Stimulated activated CD4-positive, alpha-beta T cell treated with anti-CD3 and anti-CD28 coated beads, Interleukin-15, amount 100 ng/mL, for 48 hours (primary cell): Measurements from ENCODE around the gene AMY1A.
"Not testable (repeated sequence)": the region's sequence is repeated elsewhere in the genome, so short reads cannot be mapped to it uniquely, and the experiment has no call there.

Experiments
- DNase-seq, 2 donors: peaks; one replicate each; pipeline ENCODE4 v3.0.0-alpha.2; 2020; ENCODE audit warnings: low read depth in 2 of 2

Gene AMY1A

DNA sequence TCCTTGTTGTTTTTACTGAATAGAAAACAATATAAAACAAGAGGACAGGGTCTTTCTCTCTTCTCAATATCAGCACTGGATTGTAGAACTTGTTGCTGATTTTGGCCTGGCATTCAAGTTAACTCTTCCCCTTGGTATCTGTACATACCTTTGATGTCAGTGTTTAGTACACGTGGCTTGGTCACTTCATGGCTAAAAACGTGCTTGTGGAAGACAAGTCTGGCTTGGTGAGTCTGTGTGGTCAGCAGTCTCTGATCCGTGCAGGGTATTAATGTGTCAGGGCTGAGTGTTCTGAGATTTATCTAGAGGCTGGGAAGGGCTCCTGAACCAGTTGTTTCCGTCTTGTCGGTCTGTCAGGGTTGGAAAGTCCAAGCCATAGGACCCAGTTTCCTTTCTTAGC lies at the start of gene AMY1A:
Gene AMY1A (plus strand): TSS at position 301 of the 400 bp plus-strand sequence. CDS start 571 bp downstream, outside the sequence.
- not testable (repeated sequence) for DNase-seq

DNA sequence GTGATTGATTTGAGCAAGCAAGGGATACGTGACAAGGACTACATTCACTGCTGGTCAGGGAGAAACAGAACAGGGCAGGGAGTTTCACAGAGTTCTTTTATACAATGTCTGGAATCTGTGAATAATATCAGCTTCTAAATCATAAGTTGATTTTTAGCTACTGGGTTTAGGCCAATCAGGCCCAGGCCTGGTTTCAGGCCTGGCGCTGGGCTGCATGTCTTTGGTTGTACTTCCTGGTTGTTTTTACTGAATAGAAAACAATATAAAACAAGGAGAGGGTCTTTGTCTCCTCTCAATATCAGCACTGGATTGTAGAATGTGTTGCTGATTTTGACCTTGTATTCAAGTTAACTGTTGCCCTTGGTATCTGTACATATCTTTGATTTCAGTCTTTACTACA lies 39.2 kb upstream of the AMY1A start:
- no peak for DNase-seq

DNA sequence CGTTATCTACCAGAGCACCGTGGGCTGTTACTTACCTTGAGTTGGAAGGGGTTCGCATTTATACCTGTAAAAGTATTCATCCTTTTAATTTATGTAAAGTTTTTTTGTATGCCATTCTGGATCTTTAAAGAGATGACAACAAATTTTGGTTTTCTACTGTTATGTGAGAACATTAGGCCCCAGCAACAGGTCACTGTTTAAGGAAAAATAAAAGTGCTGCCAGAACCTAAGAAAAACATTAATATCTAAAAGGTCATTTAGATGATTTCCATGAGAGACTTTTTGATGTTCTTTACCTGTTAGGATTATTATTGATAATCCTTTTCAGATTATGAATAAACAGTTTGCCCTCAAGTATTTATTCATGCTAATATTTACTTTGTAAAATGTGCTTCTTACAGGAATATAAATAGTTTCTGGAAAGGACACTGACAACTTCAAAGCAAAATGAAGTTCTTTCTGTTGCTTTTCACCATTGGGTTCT lies 38.5 kb upstream of the AMY1A start, which contains the start of gene AMY2A:
Gene AMY2A (plus strand): TSS at position 434 of the 484 bp plus-strand sequence. CDS start 14 bp downstream, at position 448.
- not testable (repeated sequence) for DNase-seq

DNA sequence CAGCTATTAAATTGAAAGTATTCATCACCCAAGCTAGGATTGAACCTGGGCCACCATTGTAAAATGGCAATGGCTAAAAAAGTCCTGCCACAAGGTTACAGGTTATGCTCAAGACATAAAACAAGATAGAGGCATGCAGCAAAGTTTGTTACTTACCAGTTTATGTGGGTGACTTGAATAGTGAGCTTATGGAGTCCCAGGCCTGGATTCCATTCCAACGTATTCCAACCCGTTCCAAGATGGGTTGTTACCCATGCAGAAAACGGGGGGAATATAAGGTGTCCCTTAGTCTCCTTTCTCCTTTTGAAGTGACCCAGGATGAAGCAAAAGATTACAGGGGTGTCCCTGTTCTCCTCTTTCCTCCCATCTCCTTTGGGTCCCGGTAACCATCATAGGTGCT lies 28.1 kb upstream of the AMY1A start:
- not testable (repeated sequence) for DNase-seq

DNA sequence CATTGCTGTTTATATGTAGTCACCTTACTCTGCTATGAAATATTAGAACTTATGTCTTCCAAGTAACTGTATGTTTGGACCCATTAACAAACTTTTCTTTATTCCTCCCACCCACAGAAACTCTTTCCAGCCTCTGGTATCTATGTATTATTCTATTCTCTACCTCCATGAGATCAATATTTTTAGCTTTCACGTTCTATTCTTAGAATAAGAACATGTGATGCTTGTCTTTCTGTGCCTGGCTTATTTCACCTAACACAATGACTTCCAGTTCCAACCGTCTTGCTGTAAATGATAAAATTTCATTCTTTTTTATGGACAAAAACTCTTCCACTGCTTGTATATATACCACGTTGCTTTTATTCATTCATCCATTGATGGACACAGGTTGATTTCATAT lies 14.4 kb upstream of the AMY1A start:
- not testable (repeated sequence) for DNase-seq

DNA sequence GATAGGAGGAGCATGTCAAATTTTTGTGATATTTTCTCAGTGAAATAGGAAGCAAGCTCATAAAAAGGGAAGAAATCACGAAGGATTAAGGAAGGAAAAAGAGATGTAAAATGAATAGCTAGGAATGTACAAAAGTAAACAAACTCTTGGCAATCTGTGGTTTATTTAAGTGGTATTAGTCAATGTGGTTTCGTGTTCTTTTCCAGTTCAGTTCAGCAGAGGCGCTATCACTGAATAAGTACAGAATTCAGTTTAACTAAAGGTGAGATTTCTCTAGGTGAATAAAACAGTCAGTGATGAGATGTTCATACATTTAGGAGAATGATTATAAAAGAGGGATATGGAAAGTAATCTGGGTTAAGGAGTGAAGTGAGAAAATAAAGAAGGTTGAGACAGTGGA lies 11.7 kb upstream of the AMY1A start:
- DNase-seq: not testable (repeated sequence)

DNA sequence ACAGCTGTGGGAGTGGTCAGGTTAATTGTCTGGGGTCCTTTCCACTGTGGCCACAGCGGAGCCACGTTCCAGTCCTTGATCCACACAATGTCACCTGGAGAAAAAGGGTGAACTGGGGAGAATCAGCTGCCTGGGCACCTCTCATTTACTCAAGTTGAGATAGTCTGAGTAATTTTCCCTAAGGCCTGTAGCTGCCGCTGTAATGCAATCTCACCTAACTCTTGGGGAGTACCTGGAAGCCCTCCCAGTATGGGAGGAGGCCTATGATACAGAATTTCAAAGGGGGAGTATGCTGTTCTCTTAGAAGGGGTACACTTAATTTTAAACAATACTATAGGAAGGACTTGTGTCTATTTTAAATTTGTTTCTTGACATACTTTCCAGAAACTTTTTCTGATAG lies 5.3 kb upstream of the AMY1A start:
- DNase-seq: not testable (repeated sequence)

DNA sequence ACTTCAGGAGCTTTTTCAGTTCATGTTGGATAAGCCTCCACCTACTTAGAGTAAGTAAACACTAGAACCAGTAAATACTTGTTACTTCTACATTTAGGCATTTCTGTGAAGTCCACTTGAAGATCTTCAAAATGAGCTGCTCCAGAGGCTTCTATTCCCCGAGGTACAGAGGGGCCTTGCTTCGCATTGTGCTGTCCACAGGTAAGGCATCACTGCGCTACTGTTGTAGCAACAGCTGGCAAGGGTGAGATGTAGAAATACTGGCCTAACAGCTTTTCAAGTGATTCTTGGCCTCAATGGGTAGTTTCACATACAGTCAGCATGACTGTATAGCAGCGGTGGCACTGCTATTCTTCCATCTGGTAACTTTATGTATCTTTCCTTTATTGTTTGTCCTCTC lies 4.7 kb upstream of the AMY1A start:
- DNase-seq: not testable (repeated sequence)

DNA sequence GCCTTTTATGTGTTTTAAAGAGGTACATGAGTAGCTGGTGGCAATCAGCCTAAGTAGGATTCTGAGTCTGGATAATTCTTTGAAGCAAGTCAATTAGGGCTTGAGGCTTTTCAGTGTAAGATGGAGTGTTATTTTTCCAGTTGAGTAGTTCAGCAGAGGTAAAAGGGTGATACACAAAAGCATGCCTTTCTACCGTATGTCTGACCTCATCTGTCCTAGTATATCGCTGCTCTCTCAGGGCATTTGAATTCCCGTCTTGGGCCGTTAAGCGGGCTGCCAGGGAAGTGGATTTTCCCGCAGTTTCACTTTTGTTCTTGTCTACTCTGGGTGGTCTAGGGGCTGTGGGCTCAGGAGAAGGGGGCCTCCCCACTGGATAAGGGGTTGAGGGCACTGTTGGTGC lies 1.4 kb upstream of the AMY1A start:
- not testable (repeated sequence) for DNase-seq

DNA sequence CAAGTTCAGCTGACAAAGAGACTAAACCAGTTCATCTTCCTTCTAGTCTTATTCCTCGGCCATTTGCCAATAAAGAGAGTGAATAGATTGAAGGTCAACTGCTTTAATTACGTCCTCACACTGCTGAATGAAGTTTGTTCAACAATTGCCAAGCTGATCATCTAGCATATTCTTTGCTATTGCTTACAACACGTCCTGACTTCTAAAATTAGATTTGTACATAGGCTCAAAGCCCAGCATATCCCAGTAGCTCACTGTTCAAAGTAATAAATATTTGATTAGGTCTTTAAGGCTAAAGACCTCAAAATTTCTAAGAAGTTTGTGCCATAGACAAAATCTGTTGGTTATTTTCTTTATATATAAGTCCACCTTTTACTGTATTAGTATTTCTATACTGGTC lies 20.8 kb downstream of the AMY1A start:
- not testable (repeated sequence) for DNase-seq

DNA sequence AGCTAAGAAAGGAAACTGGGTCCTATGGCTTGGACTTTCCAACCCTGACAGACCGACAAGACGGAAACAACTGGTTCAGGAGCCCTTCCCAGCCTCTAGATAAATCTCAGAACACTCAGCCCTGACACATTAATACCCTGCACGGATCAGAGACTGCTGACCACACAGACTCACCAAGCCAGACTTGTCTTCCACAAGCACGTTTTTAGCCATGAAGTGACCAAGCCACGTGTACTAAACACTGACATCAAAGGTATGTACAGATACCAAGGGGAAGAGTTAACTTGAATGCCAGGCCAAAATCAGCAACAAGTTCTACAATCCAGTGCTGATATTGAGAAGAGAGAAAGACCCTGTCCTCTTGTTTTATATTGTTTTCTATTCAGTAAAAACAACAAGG lies 40.5 kb downstream of the AMY1A start, which contains the start of gene AMY1B:
Gene AMY1B (minus strand): TSS at position 101 of the 400 bp plus-strand sequence. CDS start 571 bp downstream, outside the sequence.
- DNase-seq: not testable (repeated sequence)

DNA sequence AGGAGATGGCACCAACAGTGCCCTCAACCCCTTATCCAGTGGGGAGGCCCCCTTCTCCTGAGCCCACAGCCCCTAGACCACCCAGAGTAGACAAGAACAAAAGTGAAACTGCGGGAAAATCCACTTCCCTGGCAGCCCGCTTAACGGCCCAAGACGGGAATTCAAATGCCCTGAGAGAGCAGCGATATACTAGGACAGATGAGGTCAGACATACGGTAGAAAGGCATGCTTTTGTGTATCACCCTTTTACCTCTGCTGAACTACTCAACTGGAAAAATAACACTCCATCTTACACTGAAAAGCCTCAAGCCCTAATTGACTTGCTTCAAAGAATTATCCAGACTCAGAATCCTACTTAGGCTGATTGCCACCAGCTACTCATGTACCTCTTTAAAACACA lies 41.9 kb downstream of the AMY1A start:
- not testable (repeated sequence) for DNase-seq

DNA sequence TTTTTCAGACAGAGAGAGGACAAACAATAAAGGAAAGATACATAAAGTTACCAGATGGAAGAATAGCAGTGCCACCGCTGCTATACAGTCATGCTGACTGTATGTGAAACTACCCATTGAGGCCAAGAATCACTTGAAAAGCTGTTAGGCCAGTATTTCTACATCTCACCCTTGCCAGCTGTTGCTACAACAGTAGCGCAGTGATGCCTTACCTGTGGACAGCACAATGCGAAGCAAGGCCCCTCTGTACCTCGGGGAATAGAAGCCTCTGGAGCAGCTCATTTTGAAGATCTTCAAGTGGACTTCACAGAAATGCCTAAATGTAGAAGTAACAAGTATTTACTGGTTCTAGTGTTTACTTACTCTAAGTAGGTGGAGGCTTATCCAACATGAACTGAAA lies 45.1 kb downstream of the AMY1A start:
- DNase-seq: not testable (repeated sequence)

DNA sequence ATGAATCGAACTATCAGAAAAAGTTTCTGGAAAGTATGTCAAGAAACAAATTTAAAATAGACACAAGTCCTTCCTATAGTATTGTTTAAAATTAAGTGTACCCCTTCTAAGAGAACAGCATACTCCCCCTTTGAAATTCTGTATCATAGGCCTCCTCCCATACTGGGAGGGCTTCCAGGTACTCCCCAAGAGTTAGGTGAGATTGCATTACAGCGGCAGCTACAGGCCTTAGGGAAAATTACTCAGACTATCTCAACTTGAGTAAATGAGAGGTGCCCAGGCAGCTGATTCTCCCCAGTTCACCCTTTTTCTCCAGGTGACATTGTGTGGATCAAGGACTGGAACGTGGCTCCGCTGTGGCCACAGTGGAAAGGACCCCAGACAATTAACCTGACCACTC lies 45.7 kb downstream of the AMY1A start:
- not testable (repeated sequence) for DNase-seq

DNA sequence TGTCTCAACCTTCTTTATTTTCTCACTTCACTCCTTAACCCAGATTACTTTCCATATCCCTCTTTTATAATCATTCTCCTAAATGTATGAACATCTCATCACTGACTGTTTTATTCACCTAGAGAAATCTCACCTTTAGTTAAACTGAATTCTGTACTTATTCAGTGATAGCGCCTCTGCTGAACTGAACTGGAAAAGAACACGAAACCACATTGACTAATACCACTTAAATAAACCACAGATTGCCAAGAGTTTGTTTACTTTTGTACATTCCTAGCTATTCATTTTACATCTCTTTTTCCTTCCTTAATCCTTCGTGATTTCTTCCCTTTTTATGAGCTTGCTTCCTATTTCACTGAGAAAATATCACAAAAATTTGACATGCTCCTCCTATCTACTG lies 52.1 kb downstream of the AMY1A start:
- DNase-seq: not testable (repeated sequence)

DNA sequence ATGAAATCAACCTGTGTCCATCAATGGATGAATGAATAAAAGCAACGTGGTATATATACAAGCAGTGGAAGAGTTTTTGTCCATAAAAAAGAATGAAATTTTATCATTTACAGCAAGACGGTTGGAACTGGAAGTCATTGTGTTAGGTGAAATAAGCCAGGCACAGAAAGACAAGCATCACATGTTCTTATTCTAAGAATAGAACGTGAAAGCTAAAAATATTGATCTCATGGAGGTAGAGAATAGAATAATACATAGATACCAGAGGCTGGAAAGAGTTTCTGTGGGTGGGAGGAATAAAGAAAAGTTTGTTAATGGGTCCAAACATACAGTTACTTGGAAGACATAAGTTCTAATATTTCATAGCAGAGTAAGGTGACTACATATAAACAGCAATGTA lies 54.8 kb downstream of the AMY1A start:
- DNase-seq: not testable (repeated sequence)
